ENCODE results near the gene PHF13. TPM values are rescaled to one million over a fixed set of nuclear protein-coding genes. Genes with fewer than 3 reads are reported as not detected.

Gene PHF13
- total RNA-seq, 1 experiment from 2014 or later = 37.8 TPM

DNA sequence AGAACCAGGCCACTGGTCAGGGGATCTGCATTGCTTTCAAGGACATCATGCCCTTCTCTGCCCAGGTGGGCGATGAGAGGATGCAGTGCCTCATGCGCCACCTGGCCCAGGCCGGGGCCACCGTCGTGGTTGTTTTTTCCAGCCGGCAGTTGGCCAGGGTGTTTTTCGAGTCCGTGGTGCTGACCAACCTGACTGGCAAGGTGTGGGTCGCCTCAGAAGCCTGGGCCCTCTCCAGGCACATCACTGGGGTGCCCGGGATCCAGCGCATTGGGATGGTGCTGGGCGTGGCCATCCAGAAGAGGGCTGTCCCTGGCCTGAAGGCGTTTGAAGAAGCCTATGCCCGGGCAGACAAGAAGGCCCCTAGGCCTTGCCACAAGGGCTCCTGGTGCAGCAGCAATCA, 38.7 kb upstream of the PHF13 start:
- intact Hi-C loops (cut with micrococcal nuclease; ENCODE audit: unreplicated experiment) = no loop called here
- H3K27ac ChIP-seq (ENCODE audit: low read depth, low read length, poor library complexity, severe bottlenecking) = no peak overlapping the region
- H3K36me3 ChIP-seq (ENCODE audit: insufficient read depth, low read length, poor library complexity, severe bottlenecking) = no peaks in the 10 kb centered on the region
- POLR2A ChIA-PET (ENCODE audit: low non-redundant PET) = no interaction called here
- no TSS peak for BruUV-seq (replicated peaks)
- no peaks in the 10 kb centered on the region for H3K27me3 ChIP-seq (replicated peaks; ENCODE audit: insufficient read depth, low read depth, low read length, poor library complexity)
- TF ChIP-seq CTCF (conservative IDR thresholded peaks at IDR 0.05; ENCODE audit: low read depth, low read length) (no peak), EZH2 (IDR thresholded peaks at IDR 0.05; ENCODE audit: borderline replicate concordance, low read depth, low read length, poor library complexity, severe bottlenecking) (no peak)
- DNase-seq (ENCODE audit: low spot score) = no peak
- peaks cover 4% of the 10 kb centered on the region for H3K4me1 ChIP-seq (ENCODE audit: insufficient read depth, low read length, poor library complexity, severe bottlenecking)
- CTCF ChIA-PET = no interaction called here
- H3K9me3 ChIP-seq (ENCODE audit: low read depth, low read length, poor library complexity, severe bottlenecking) = no peaks in the 10 kb centered on the region
- no peak overlapping the region for H3K4me3 ChIP-seq (ENCODE audit: low read depth, low read length, poor library complexity, severe bottlenecking)

- POLR2A ChIA-PET (ENCODE audit: low non-redundant PET) = interaction anchor here (0.6 kb wide), 1 partner anchor 342 kb away, joined by 23 read pairs; the partner anchor contains the start of gene ICMT
Observed at GRCh38 chr1:6577831-6578525, 35.6 kb upstream of the PHF13 start.

DNA sequence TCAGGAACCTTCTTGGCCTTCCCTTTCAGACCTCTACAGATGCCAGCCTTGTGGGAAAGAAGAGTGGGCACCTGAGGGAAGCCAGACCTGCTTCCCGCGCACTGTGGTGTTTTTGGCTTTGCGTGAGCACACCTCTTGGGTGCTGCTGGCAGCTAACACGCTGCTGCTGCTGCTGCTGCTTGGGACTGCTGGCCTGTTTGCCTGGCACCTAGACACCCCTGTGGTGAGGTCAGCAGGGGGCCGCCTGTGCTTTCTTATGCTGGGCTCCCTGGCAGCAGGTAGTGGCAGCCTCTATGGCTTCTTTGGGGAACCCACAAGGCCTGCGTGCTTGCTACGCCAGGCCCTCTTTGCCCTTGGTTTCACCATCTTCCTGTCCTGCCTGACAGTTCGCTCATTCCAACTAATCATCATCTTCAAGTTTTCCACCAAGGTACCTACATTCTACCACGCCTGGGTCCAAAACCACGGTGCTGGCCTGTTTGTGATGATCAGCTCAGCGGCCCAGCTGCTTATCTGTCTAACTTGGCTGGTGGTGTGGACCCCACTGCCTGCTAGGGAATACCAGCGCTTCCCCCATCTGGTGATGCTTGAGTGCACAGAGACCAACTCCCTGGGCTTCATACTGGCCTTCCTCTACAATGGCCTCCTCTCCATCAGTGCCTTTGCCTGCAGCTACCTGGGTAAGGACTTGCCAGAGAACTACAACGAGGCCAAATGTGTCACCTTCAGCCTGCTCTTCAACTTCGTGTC, 34.7 kb upstream of the PHF13 start:
- TF ChIP-seq EZH2 (IDR thresholded peaks at IDR 0.05; ENCODE audit: borderline replicate concordance, low read depth, low read length, poor library complexity, severe bottlenecking) = no peak
- no peak for TF ChIP-seq CTCF (conservative IDR thresholded peaks at IDR 0.05; ENCODE audit: low read depth, low read length)
- Histone ChIP-seq H3K27ac (ENCODE audit: low read depth, low read length, poor library complexity, severe bottlenecking) (peak overlapping the region; percentile 85), H3K4me3 (ENCODE audit: low read depth, low read length, poor library complexity, severe bottlenecking) (peak overlapping the region; percentile 89), H3K9me3 (ENCODE audit: low read depth, low read length, poor library complexity, severe bottlenecking) (no peaks in the 10 kb centered on the region), H3K36me3 (ENCODE audit: insufficient read depth, low read length, poor library complexity, severe bottlenecking) (peaks cover 3% of the 10 kb centered on the region), H3K4me1 (ENCODE audit: insufficient read depth, low read length, poor library complexity, severe bottlenecking) (peaks cover 14% of the 10 kb centered on the region), H3K27me3 (replicated peaks; ENCODE audit: insufficient read depth, low read depth, low read length, poor library complexity) (no peaks in the 10 kb centered on the region)
- CTCF ChIA-PET = no interaction called here
- POLR2A ChIA-PET (ENCODE audit: low non-redundant PET) = interaction anchor here (0.6 kb wide), 1 partner anchor 343 kb away, joined by 23 read pairs; the partner anchor contains the start of gene ICMT
- no TSS peak for BruUV-seq (replicated peaks)
- DNase-seq (ENCODE audit: low spot score) = no peak
- intact Hi-C loops (cut with micrococcal nuclease; ENCODE audit: unreplicated experiment) = no loop called here

More at GRCh38 chr1:6577831-6578525, 35.6 kb upstream of the PHF13 start:
- Histone ChIP-seq H3K36me3 (ENCODE audit: insufficient read depth, low read length, poor library complexity, severe bottlenecking) (peaks cover 3% of the 10 kb centered on the region), H3K4me3 (ENCODE audit: low read depth, low read length, poor library complexity, severe bottlenecking) (no peak overlapping the region), H3K4me1 (ENCODE audit: insufficient read depth, low read length, poor library complexity, severe bottlenecking) (peaks cover 14% of the 10 kb centered on the region), H3K27me3 (replicated peaks; ENCODE audit: insufficient read depth, low read depth, low read length, poor library complexity) (no peaks in the 10 kb centered on the region), H3K9me3 (ENCODE audit: low read depth, low read length, poor library complexity, severe bottlenecking) (no peaks in the 10 kb centered on the region), H3K27ac (ENCODE audit: low read depth, low read length, poor library complexity, severe bottlenecking) (no peak overlapping the region)
- intact Hi-C loops (cut with micrococcal nuclease; ENCODE audit: unreplicated experiment) = no loop called here
- no TSS peak for BruUV-seq (replicated peaks)
- CTCF ChIA-PET = no interaction called here
- DNase-seq (ENCODE audit: low spot score) = no peak
- TF ChIP-seq CTCF (conservative IDR thresholded peaks at IDR 0.05; ENCODE audit: low read depth, low read length) (no peak), EZH2 (IDR thresholded peaks at IDR 0.05; ENCODE audit: borderline replicate concordance, low read depth, low read length, poor library complexity, severe bottlenecking) (no peak)

Data from A673 (cell line).